ENCODE data around the gene VARS2.
"Not testable (repeated sequence)": the region's sequence is repeated elsewhere in the genome, so short reads cannot be mapped to it uniquely, and the experiment has no call there.

The VARS2 gene

DNA sequence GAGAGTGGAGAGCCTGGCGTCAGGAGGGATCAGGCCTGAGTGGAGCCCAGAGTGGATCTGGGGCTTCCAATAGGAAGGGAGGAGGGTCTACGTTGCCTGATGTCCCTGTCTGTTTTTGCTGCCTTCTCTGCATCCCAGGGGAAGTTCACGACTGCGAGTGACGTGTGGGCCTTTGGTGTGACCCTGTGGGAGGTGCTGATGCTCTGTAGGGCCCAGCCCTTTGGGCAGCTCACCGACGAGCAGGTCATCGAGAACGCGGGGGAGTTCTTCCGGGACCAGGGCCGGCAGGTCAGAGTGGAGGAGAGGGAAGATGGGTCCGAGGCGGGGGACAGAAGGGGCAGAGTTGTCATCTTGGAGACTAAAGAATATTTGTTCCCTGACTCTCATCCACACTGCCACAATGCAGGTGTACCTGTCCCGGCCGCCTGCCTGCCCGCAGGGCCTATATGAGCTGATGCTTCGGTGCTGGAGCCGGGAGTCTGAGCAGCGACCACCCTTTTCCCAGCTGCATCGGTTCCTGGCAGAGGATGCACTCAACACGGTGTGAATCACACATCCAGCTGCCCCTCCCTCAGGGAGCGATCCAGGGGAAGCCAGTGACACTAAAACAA lies 15.2 kb upstream of the VARS2 start:
- no peak for DNase-seq (ENCODE audit: low spot score)

DNA sequence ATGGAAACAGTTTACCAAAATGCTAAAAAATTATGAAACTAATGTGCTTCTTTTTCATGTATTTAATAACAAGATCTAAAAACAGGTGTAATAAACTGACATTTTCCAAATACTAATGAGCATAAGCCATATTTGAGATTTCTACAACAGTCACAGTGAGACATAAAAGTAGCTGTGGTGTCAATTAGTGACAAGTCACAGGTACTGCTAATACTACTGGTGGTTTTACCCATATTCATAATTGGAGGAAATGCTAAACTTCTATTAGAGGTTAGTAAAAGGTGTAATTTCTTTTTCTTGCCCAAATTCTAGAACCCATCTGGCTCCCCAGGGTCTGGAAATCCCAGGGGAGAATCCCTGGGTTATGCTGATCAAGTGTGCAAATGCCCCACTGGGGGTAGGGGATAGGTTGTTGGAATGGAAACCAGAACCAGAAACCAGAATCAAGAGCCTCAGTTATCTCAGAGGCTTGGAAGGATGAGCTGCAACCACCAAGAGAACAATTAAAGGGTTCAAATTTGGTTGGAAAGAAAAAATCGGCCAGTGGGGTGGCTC lies 13.1 kb upstream of the VARS2 start:
- DNase-seq (ENCODE audit: low spot score): no peak

DNA sequence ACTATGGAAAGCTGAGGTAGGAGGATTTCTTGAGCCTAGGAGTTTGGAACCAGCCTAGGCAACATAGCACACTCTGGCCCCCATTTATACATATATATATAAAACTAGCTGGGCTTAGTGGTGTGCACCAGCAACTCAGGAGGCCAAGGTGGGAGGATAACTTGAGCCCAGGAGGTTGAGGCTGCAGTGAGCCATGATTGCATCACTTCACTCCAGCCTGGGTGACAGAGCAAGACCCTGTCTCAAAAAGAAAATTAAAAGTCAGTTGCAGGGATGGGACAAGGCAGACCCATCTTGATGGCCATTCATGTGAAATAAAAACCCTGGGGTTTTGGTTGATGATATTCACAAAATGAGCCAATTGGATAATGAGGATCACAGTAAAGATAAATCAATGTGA lies 12.6 kb upstream of the VARS2 start:
- no peak for DNase-seq (ENCODE audit: low spot score)

DNA sequence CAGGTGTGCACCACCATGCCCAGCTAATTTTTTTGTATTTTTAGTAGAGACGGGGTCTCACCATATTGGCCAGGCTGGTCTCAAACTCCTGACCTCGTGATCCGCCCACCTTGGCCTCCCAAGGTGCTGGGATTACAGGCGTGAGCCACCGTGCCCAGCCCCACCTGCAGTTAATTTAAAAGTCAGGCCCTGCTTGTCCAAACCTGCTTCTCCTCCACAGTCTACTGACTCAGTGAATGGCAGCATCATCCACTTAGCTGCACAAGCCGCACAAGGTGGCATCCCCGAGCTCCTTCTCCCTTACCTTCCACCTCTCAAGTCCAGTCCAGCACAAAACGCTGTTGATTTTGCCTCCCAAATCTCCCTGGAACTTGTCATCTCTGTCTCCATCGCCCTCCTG lies 11.8 kb upstream of the VARS2 start:
- DNase-seq (ENCODE audit: low spot score): not testable (repeated sequence)

DNA sequence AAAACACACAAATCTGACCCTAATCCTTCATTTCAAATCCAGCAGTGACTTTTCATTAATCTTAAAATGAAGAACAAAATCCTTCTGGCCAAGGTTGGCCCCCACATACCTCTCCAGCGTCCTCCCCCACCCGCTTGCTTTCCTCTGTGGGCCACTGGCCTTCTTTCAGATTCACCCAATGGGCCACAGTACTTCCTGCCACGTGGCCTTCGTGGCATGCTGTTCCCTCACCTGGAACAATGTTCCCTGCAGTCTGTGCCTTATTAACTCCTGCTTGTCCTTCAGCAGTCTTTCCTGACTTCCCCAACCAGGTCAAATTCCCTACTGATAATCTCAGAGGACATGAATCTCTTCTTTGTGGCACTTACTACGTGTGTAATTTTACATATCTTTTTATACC lies 11.3 kb upstream of the VARS2 start:
- no peak for DNase-seq (ENCODE audit: low spot score)

DNA sequence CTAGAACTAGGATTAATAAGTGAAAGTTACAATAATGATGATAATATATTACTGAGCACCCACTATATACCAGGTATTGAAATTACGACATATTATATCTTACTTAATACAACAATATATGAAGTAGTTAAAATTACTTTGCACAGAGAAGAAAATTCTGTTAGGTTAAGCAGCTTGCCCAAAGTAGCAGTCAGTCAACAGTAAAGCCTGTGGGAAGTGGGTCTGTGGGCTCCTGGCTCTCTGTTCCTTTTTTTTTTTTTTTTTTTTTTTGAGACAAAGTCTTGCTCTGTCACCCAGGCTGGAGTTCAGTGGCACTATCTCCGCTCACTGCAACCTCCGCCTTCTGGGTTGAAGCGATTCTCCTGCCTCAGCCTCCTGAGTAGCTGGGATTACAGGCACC lies 10.8 kb upstream of the VARS2 start:
- DNase-seq (ENCODE audit: low spot score): no peak

DNA sequence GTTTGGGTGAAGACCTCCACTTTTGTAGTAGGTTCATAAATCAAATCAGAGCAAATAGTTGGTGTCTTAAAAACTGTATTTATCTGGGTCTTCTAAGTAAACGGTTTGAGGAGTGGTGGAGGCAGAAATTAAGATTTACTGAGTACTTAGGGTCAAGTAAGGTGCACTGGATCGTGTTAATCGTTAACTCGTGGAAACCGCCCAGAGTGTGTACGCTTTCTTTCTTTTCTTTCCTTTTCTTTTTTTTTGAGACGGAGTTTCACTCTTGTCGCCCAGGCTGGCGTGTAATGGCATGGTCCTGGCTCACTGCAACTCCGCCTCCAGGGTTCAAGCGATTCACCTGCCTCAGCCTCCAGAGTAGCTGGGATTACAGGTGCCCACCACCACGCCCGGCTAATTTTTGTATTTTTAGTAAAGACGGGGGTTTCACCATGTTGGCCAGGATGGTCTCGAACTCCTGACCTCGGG lies 6.7 kb upstream of the VARS2 start:
- DNase-seq (ENCODE audit: low spot score): not testable (repeated sequence)

DNA sequence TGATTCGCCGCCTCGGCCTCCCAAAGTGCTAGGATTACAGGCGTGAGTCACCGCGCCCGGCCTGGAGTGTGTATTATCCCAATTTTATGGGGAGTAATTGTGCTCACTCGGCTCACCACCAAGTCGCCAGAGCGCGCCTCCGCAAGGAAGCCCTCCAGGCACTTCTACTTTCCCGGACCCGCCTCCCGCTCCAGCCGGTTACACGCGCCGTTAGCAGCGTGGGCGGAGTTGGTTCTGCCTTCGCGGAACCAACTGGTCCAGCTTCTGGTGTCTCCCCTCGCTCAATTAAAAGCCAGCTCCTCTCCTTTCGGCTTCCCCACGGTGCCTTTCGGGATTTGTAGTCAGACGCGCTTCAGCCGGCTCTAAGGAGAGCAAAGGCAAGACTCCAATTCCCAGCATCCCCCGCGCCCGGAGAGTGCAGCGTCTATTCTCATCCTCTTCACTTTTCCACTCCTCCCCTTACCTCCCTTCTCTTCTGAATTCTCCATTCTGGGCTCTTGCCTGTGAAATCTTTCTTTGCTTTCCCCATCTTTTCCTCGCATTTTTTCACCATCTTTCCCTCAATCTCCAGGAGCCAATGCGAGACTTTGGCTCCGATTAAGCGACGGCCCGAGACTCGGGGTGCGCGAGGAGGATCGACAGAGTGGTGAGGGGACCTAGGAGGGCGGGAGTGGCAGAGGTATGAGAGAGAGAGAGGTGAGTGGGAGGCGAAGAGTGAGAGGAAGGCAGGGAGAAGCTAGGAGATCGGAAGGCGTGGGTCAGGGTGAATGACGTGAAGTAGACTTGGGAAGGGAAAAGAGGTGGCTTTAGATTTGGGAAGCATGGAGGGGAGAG lies 6.1 kb upstream of the VARS2 start, which contains the start of gene GTF2H4:
TSS of gene GTF2H4 (plus strand) at position 450 of the 834 bp plus-strand sequence.
- DNase-seq (ENCODE audit: low spot score): peak; percentile 96

DNA sequence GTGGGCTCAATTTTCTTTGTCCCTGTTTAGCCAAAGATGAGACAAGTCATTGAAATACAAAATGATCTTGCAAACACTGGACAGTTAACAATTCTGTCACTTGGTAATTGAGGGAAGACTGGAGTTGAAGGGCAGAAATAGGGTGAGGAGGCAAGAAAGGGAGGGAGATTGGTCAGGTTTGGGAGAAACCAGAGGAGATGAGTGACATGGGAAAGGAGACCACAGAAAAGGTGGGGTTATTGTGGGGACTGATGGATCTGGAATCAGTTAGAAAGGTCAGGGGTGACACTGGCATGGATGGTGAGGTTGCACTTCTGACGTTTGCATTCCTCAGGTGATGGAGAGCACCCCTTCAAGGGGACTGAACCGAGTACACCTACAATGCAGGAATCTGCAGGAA lies 5.3 kb upstream of the VARS2 start:
- DNase-seq (ENCODE audit: low spot score): no peak

DNA sequence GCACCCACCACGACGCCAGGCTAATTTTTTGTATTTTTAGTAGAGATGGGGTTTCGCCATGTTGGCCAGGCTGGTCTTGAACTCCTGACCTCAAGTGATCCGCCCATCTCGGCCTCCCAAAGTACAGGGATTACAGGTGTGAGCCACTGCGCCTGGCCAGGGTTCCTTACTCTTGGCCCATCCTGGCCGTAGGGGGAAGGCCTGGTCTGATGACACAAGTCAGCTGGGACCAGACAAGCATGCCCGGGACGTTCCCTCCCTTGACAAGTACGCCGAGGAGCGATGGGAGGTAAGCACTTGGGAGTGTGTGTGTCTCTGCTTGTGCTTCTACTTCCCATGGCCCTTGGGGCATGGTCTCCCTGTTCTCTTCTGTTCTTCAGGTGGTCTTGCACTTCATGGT lies 3.6 kb upstream of the VARS2 start:
- not testable (repeated sequence) for DNase-seq (ENCODE audit: low spot score)

DNA sequence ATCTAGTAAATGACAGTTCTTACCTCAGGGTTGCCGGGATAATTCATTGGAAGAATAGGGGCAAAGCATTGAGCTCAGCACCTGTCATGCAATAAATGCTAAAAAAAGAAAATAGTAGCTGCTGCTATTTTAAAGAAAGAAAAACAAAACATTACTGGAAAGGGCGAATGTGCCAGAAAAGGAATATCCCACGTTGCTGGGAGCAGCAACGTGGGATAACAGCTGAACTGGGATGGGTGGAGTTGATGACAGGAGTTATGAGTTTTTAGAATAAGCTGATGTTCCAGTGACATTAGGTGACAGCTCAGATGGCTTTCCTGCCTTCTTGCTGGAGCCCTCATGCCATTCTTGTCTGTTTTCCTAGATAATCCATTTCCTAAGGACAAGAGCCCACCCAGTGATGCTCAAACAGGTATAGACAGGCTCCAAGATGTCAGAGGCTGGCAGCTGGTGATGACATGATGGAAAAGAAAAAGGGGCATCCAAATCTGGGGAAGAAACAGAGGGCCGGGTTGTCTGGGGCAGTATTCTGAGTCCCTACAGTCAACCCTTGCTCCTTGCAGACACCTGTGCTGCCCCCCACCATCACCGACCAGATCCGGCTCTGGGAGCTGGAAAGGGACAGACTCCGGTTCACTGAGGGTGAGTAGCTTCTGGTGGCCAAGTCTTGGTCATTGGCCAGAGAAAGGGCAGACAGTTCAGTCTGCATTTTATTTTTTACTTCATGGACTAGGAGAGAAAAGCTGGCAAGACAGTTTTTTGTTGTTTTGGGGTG lies 1.1 kb upstream of the VARS2 start:
- DNase-seq (ENCODE audit: low spot score): no peak

DNA sequence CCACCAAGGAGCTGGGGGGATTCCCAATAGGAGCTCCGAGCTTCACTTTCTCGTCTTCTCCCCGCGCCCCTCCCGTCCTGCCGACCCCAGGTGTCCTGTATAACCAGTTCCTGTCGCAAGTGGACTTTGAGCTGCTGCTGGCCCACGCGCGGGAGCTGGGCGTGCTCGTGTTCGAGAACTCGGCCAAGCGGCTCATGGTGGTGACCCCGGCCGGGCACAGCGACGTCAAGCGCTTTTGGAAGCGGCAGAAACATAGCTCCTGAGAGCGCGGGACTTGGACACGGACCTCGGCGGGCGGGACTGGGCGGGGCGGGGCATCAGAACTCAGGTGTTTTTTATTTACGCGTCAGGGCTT lies 340 bp upstream of the VARS2 start:
- no peak for DNase-seq (ENCODE audit: low spot score)

DNA sequence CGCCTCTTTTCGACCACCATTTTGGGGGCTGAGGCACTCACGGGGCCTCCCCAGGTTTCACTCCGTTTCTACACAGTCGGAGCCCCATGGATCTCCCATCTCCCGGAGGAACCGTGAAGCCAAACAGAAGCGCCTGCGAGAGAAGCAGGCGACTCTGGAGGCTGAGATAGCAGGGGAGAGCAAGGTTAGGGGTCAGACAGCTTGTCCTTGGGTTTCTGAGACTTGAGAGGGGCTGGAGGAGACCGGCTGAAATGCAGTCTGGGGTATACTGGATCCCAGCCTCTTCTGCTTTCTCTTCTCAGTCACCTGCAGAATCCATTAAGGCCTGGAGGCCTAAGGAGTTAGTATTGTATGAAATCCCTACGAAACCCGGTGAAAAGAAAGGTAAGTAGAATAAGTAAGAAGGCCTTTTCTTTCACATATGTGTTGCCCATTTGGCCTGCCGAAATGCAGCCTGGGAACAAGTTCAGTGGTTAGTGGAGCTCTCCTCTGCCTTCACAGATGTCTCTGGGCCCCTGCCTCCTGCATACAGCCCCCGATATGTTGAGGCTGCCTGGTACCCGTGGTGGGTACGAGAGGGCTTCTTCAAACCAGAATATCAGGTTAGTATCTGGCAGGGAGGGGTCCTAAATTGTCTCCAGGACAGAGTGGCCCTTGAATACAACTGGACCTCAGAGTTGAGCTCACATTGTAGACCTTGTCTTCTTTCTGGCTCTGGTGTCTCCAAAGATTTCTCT lies 984 bp downstream of the VARS2 start:
- no peak for DNase-seq (ENCODE audit: low spot score)

DNA sequence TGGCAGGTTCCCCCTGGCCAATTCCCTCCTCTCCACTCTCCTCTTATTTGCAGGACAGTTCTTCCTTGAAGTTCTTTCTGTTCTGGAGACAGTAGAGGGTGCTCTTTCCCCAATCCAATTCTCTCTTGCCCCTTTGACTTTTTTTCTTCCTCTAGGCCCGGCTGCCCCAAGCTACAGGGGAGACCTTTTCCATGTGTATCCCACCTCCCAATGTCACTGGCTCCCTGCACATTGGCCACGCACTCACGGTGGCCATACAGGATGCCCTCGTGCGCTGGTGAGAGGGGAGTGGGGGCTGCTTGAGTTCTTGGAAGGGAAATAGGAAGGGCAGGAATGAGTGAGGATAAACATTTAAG lies 1.5 kb downstream of the VARS2 start:
- DNase-seq (ENCODE audit: low spot score): peak; percentile 86

DNA sequence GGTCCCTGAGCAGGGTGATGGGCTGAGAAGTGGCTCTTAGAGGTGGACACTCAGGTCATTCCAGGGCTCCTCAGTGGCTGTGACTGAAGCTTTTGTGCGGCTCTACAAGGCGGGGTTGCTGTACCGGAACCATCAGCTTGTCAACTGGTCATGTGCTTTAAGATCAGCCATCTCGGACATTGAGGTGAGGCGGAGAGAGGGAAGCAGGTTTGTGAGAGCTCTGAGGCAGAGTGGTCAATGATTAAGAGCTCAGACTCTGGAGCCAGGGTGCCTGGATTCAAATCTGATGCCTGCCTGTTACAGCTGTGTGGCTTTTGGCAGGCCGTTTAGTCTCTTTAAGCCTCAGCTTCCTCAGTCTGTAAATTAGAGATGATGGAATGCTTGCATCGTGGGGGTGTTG lies 3.0 kb downstream of the VARS2 start:
- no peak for DNase-seq (ENCODE audit: low spot score)

DNA sequence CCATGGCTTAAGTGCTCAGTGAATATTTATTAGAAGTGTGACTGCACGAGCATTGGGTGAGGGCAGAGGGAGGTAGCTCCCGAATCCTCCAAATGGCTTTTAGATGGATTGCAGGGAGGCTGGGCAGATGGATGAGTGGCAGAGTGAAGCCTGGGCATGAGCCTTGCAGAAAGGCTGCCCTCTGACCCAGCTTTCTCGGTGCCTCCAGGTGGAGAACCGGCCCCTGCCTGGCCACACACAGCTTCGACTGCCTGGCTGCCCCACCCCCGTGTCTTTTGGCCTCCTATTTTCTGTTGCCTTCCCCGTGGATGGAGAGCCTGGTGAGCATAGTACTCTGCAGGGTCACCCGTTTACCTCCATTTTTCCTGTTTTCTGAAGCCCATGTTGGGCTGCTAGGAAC lies 3.4 kb downstream of the VARS2 start:
- no peak for DNase-seq (ENCODE audit: low spot score)

DNA sequence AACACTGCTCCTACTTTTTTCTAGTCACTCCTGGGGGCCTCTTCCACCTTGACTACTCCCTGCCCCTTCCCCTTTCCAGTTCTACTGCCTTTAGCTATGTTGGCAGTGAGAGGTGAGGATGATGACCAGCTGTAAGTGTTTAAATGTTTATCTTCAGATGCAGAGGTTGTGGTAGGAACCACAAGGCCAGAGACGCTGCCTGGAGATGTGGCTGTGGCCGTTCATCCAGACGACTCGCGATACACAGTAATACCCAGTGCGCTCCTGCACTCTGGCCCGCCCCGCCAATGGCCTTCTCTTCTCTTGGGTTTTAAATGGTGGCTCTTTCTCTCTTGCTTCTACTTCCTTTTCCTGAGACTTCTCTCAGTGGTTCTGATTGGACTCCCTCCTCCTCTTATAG lies 4.6 kb downstream of the VARS2 start:
- DNase-seq (ENCODE audit: low spot score): no peak

DNA sequence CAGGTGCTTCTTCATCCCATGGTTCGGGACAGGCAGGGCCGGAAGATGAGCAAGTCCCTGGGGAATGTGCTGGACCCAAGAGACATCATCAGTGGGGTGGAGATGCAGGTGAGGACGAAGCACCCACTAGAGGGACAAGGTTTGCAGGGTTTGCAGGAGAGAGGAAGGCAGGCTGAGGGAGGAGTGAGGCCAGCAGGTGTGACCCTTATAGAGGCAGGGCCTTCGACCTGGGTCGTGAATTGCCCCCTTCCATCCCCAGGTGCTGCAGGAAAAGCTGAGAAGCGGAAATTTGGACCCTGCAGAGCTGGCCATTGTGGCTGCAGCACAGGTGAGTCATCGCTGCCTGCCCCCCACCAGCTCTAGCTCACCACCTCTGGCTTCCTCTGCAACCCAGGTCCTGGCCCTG lies 8.4 kb downstream of the VARS2 start:
- no peak for DNase-seq (ENCODE audit: low spot score)

DNA sequence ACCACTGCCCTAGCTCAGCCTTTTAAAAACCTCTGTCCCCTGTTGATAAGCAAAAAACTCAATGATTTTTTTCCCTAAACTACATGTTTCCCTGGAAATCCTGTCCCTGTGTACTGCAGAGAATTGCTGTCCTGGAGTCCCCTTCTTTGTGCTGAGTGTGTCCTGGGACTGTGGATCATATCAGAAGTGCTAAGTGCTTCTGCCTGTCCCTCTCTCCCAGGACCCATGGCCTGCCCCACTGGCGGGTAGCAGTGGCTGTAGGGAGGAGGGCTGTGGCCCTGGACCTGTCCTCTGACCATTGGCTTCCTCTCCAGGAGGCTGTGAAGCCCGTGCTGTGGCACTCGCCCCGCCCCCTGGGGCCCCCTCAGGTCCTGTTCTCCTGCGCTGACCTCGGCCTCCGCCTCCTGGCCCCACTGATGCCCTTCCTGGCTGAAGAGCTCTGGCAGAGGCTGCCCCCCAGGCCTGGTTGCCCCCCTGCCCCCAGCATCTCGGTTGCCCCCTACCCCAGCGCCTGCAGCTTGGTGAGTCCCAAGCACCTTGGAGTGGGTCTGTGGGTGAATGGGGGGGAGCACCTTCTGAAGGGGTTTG lies 10.1 kb downstream of the VARS2 start:
- DNase-seq (ENCODE audit: low spot score): not testable (repeated sequence)

DNA sequence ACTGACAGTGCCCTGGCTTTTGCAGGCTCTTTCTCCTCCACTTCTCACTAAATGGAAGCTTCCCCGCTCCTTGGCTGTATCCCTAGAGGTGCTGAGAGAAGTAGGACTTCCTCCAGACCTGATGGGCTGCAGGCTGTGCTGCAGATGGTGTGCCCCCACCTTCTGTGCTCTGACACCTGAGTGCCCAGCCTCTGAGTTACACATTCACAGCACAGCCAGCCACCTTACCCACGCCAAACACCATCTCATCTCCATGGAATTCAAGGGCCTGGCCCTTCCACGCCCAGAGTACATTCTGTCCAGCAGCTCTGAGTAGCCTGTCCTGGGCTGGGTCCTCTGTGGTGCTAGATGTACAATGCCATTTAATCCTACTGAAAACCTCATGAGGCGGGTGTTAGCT lies 12.6 kb downstream of the VARS2 start:
- DNase-seq (ENCODE audit: low spot score): peak; percentile 60

DNA sequence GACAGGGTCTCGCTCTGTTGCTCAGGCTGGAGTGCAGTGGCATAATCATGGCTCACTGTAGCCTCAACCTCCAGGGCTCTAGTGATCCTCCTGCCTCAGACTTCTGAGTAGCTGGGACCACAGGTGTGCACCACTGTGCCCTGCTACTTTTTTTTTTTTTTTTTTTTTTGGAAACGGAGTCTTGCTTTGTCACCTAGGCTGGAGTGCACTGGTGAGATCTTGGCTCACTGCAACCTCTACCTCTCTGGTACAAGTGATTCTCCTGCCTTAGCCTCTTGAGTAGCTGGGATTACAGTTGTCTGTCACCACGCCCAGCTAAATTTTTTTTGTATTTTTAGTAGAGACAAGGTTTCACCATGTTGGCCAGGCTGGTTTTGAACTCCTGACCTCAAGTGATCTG lies 13.0 kb downstream of the VARS2 start:
- not testable (repeated sequence) for DNase-seq (ENCODE audit: low spot score)

DNA sequence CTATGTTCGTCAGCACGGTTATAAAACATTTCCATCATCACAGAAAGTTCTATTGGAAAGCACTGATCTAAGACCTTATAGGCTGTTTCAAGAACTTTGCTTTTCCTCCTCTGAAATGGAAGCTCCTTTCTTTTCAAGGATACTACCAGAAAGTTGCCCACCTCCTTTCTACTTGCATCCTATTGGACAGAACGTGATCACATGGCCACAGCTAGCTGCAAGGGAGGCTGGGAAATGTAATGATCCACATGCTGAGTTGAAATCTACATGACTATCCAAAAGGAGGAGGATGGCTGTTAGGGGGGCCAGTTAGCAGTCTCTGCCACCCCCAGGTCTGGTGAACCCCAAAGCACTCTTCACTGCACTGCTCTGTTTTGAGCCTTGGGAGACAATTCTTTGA lies 14.6 kb downstream of the VARS2 start:
- DNase-seq (ENCODE audit: low spot score): no peak

Measured in AG20443 (cell line).